HG03066 (cell line): ENCODE results near the gene TEAD1.

ENCODE experiments used
- ATAC-seq: cut with Tn5 transposase; IDR thresholded peaks from one replicate; pipeline ENCODE4 v1.9.1; 2021; ENCODE audit warnings: low read depth; ENCODE audit not compliant: unreplicated experiment

Gene TEAD1

DNA sequence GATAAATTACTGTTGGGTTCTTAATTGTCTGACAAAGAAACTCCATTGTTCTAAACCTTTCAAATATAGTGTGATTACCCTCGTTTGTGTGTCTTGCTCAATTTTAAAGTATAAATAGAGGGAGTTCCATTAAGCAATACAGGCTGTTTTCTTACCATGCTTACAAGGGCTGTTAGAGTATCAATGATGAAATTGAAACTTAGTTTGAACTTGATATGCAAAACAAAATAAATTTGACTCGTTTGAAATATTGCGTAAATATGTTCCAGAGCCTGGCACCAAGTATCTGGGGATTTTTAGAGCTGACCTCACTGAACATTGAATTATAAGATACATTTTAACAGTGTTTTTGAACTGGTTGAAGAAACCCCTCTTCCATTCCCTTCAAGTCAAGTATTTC lies 31.7 kb downstream of the TEAD1 start:
- no peak for ATAC-seq

DNA sequence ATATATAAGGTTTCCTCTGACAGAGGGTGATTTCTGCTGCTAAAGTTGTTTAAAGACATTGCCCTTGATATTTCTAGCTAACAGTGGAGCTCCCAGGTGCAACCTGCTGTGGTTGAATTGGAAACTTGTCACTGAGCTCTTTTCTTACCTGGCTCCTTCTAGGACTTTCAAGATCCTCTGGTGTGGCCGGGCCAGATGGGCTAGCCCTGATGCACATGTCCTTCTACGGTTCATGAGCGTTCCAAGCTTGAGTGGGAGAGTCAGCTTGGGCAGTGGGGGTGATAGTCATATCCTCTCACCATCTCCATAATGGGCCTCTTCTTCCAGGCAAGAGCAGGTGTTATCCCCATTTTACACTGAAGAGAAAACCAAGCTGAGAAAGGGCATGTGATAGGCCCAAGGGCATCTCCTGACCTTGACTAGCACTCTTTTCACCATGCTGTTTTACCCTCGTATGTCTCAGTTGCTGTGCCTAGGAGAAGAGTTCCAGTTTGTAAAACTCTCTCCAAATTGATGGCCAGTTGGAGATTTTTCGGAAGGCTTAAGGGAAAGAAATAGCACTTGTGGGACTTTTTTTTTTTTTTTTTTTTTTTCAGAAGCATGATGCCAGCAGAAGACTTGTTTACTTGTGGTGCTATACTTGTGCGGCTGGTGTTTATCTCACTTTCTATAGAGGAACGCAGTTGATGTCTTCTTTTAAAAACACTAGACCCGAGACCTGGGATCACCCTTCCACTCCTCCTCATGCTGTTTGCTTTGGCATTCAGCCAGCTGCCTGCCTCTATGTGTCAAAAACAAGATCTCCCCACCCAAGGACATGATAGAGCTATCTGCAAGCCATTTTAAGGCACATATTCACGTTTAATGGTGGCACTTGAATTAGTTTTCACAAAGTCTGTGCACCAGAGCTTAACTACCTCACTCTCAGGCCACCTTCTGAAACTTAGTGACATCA lies 32.6 kb downstream of the TEAD1 start:
- no peak for ATAC-seq

DNA sequence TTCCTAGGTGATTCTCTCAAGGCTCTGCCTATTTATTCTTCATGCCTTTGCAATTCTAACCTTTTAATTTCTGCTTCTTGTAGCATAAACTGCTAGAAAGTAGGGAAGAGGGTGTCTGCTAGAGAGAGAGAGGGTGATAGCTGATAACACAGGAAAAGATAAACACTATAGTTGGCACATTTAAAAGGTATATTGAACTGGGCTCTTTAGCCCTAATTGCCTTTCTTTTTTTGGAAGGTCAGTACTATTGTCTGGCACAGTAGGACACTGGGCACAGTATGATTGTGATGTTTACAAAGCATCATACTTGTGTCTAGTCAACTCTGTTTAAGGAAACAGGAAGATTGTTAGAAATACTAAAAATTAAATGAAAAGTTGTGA lies 33.3 kb downstream of the TEAD1 start:
- ATAC-seq, result no peak

DNA sequence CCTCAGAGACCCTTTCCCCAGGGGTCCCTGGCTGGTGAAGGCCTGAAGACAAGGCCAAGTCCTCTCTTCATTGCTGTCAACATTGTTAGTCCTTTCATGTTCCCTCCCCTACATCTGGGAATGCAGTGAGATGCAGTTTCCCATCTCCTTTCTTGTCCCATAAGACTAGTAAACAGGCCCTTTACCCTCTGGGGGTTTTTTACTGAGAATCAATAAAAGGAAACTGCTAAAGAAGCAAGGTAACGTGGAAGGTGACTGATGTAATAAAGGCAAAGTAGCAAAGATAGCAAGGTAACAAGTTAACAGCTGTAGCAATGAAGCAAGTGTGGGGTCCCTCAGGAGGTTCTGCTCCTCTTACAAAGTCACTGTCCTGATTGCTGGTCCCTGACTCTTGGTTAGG lies 37.3 kb downstream of the TEAD1 start:
- ATAC-seq, result no peak

DNA sequence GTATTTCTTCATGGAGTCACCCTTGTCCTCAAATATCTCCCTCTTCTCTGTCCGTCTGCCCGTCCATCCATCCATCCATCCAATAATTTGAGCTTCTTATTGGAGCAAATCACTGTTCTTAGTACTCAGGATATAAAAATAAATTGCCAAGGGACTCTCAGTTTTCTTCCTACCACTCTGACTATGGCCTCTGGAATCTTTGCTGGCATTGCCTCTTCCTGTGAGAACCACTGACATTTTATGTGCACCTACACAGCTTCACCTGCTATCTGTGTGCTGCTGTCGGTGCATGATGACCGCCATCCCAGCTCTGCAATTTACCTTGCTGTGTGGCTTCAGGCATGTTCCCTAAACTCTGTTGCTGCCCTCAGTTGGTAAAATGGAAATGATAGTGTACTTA lies 37.9 kb downstream of the TEAD1 start:
- ATAC-seq, result no peak

DNA sequence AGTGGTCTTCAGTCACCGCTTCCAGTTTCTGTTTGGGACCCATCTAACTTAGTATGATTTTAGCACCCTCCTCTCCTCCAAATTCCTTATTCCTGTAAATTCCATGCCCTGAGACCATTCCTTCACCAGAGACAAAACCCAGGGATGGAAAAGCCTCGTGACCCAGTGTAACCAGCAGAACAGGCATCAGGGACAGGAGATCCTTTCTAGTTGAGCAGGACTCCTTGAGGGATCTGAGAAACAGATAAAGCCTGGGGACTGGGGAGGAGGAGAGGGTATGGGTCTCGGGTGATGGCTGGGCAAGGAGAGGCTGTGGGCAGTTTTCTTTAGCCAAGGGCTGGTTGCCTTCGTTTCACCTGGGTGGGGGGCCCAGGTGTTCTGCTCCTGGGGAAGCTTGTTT lies 40.9 kb downstream of the TEAD1 start:
- ATAC-seq, result no peak

DNA sequence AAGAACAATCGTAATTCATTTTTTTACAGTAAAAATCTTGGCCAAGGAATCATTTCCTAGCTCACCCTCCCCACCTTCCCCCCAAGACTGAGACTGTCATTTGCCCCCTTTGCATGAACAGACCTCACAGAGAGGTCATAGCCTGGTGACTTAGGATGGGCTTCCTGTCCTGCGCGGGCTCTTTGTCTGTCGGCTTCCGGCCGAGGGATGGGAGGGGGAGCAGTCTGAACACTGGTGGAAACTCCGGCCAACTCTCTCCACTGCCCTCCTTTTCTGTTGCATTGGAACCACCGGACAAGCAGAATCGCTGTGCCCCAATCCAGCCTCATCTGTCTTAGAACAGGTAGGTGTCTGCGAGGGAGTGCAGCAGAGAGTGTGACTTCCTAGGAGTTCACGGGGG lies 41.7 kb downstream of the TEAD1 start:
- ATAC-seq, result no peak

DNA sequence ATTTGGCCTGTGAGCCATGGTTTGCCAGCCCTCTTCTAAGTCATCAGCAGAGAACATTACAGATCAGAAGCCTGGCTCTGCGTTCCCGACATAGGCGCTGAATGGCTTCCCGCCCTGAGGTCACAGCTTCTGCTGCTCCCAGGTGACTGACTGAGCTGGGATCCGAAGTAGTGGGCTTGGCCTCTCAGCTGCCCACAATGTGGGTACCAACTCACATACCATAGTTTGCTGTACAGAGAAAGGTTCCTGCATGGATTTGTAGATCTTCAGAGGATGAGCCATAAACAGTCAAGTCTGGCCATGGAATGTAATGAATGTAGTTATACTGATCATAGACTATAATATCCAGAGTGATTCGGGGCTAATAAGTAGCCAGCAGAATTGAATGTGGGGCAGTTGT lies 42.6 kb downstream of the TEAD1 start:
- no peak for ATAC-seq

DNA sequence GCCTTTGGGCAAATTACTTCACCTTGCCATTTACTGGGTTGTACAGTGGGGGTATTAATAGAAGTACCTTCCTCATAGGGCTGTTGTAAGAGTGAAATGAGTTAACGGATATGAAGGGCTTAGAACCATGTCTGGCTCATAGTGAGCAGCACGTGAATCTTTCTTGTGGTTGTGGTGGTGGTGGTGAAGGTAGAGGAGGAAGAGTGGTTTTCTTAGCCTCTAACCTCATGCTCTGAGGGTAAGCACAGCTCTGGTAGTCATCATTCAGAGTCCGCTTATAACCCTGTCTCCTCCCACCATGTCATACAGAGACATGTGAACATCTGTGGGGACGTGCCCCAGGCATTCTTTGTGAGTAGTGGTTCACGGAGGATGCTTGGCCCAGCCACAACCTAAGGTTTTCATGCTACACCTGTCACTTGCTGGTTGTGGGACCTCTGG lies 43.6 kb downstream of the TEAD1 start:
- no peak for ATAC-seq

DNA sequence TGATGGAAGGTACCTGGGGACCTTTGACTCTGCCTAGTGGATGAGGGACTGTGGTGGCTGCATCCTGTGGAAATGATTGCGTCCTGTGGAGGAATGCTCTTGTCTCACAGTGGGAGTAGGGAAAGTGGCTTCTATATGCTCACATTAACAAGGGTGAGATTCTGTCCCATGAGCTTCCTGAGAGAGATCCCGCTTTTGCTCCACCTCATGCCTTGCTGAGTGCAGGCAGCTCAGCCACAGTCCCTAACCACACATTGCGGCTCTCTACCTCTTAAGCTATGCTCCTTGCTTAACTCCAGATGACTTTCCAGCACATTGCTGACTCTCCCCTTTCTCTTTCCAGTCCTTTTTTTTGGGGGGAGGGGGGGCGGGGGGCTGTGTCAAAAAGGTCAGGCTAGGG lies 45.0 kb downstream of the TEAD1 start:
- no peak for ATAC-seq

DNA sequence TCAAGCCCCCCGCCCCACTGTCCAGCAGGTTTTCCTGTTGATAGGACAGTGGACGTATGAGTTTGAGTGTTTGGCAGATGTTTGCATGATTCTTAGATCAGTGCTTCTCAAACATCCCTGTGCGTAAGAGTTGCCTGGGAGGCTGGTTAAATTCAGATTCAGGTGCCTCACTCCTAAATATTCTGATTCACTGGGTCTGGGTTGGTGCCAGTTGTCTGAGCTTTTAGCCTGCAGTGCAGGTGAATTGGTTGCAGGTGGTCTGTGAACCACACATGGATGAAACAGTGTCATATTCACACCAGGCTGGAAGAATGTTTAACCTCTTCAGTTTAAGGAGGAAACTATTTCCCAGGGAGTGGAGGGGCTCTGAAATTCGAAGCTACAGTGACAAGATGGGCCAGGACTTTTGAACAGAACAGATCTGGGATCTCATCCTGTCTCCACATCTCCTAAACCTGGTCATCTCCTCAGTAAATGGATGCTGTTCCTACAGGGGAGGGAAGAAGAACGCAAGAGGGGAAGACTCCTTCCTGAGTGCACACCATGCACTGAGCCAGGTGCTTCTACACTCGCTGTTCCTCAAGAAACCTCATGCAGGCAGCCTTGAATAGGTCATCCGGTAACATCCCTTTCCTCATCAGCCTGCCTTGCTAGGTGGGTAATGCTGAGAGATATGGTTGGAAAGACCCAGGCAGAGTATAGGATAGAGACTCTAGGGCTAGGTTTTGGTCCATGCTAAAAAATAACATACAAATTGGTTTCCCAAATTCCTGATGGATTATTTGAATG lies 47.8 kb downstream of the TEAD1 start:
- no peak for ATAC-seq

DNA sequence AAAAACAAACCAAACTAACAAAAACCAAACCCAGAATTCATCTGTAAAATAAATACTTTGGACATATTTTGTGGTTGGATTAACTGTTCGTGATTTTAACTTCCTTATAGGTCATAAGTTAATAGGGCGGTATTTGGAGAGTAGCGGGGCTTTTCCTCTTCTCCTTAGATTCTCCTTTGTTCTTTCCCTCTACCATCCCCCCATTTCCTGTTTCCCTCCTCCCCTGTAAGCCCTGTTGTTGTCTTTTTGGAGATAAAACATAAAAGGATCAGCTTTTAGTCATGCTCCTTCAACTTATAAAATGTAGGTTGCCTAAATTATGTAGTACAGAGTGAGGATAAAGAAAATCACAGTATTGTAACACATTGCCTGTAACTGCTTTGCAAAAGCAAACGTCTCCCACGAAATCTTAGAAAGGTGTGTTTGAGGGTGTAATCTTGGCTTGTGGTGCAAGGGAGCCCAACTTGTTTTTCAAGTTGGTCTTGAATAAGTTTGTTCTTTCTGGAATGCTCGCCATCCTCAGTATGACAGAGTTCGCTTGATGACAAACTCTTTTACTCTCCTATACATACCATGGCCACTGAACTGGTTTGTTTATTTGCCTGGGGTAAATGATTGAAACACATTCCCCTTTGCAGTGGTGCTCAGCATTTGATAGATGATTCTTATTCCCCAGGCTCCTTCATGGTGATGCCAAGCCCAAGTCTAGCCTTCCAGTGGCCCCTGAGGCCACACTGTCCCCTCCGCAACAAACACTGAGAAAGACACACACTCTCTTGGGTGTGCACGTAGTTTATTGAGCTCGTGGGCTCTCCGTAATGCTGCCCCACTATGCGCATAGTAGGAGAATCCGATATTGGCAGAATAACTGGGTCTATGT lies 49.4 kb downstream of the TEAD1 start:
- ATAC-seq, result no peak

DNA sequence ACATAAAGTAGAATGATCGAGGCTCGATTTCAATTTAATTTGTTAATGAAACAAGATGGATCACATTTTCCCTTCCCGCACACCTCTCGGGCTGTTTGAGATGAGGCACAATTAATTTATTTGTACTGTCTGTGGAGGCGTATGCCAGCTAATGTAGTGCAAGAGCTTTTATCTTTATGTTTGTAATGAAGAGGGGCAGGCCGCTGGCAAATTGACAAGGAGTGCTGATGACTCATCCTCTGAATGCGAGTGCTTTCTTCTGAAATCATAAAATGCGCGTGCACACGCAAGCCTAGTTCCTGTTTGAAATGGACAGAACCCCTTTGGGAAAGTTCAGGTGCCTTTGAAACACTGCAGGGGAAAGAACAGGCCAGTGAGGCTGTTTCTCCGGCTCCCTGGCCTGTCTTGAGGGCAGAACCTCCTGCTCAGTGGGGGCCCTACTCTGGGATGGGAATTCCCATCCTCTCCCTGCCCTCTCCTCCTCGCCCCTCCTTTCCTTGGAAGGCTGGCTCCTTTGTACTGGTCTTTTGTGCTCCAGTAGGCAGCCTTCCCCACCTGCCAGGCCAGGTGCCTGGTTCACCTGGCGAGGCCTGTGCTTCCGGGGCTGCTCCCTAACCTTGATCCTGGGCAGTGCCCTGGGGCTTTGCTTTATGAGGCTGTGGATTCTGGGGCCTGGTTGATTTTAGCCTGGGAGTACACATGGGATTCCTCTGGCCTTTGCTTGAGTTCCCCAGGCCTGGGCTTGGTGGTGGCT lies 50.3 kb downstream of the TEAD1 start:
- no peak for ATAC-seq

DNA sequence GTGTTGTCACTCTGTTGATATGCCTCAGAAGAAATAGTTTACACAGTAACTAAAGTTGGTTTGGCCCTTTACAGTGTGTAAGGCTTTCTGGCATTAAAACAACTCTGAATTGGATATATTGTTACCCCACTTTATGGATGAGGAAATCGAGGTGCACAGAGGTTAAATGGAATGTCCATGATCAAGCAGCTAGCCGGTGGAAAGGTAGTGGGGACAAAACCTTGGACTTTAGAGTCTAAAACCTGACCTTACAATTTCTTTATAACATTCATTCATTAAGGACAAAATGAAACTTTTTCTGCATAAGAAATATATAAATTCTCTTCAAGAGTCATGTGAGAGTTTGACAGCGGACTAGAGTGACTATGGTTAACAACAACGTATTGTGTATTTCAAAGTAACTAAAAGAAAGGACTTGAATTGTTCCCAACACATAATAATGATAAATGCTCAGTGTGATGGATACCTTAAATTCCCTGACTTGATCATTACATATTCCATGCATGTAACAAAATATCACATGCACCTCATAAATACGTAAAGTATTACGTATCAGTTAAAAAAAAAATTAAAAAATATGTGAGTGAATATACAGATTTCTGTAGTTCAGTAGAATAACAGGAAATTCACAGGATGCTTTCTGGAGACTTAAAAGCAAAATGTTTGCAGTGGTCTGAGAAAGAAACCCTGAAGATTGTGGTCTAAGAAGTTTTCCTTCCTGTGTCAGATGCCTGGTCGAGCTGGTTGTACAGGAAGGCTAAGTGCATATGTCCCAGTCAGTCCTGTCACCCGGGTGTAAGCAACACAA lies 51.0 kb downstream of the TEAD1 start:
- ATAC-seq, result no peak

DNA sequence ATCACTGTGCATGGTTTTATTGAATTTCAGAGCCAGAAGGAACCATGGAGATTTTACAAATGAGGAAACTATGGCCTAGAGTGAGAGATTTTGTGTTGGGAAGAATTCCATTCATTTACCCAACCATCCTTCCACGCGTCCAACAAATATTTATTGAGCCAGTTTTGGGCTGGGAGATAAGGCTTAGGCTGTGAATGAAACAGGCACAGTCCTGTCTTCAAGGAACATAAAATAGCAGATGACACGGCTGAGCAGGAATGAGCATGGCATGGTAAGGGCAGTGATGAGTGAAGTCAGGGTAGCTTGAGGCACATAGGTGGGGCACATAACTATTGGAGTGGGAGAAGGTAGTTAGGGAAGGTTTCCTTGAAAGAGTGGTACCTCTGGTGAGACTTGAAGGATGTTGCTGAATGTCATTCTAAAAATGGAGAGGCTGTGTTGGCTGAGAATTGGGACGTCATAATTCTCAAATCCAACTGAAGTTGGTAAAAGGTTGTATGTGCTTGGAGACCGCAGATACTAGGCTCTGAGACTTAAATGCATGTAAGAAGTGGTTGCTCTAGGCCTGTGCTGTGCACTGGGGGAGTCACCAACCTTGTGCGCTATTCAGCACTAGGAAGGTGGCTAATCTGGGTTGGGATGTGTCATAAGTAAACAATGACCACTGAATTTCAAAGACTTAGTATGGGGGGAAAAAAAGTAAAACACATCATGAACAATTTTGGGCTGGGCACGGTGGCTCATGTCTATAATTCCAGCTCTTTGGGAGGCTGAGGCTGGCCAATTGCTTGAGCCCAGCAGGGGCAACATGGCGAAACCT lies 51.9 kb downstream of the TEAD1 start:
- no peak for ATAC-seq

DNA sequence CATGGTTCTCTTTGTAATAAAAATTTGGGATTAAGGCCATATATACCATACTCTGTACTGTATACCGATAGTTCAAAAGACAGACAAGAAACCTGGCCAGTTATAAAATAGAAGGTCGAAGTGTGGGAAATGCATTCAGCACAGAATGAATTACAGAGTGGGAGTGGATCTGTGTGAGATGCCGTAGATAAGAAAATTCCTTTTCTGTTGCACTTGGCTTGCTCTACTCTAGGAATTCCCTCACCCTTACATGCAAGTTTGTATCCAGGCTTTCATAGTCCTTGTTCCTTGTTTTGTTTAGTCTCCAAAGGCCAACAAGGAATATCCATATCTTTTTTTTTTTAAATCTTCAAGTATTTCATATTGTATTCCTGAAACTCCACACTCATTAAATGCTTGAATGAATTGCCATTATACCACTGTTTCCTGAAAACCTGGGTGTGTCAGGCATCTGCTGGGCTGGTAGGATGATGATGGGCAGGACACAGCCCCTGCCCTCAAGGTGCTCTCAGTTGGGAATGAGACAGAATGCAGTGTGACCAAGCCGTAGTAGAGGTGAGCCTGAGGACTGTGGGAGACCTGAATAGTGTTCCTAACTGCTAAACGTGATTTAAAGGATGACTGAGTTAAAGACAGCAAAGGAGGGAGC lies 53.5 kb downstream of the TEAD1 start:
- no peak for ATAC-seq

DNA sequence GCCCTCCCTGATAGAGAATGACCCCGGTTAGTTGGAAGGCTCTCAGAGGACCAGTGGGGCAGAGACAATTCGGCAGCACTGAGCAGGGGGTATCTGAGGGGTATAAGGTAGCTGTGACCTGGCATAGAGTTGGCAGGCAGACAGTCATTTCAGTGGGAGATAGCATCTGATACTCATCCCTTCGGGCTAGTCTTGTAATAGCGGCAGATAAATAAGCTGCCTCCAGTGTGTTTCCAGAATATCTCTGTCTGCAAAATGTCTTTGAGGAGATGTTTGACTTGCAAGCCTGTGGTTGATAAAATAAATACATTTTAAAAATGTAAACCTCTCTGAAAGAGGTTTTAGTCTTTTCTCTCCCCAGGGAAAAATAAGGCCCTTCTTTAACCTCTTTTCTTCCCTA lies 54.2 kb downstream of the TEAD1 start:
- ATAC-seq, result no peak

DNA sequence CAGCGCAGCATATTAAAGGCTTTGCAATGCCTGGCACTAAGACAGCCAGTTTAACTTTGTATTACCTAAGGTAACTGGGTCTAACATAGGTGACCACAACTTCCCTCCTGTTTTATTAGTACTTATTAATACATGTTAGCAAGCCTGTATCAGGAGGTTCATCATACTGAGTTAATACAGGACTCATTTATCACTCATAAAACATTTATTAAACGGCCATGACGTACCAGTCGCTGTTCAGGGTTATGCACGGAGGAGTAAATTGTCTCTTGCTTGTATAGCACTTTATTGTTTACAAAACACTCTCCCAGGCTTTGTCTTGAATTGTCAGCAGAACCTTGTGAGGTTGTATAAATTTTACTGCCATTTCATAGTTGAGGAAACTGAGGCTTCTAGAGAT lies 55.7 kb downstream of the TEAD1 start:
- no peak for ATAC-seq
